Activated naive CD4-positive, alpha-beta T cell treated with anti-CD3 and anti-CD28 coated beads, Interleukin-2, amount 50 U/mL, for 24 hours (primary cell): ENCODE data around the gene SERPINA6.

Source experiments
- H3K27ac Mint-ChIP-seq: one replicate; pipeline ENCODE4 v1.8.0; 2021; ENCODE audit warnings: mild to moderate bottlenecking, mixed read lengths
- H3K27me3 Mint-ChIP-seq: one replicate; pipeline ENCODE4 v1.8.0; 2021; ENCODE audit warnings: mixed read lengths
- H3K36me3 Mint-ChIP-seq: one replicate; pipeline ENCODE4 v1.8.0; 2021; ENCODE audit warnings: mixed read lengths
- H3K4me1 Mint-ChIP-seq: one replicate; pipeline ENCODE4 v1.8.0; 2021; ENCODE audit warnings: mixed read lengths
- H3K4me3 Mint-ChIP-seq: one replicate; pipeline ENCODE4 v1.8.0; 2021; ENCODE audit warnings: mild to moderate bottlenecking, mixed read lengths
- H3K9me3 Mint-ChIP-seq: one replicate; pipeline ENCODE4 v1.8.0; 2021; ENCODE audit warnings: mixed read lengths

SERPINA6 gene

DNA sequence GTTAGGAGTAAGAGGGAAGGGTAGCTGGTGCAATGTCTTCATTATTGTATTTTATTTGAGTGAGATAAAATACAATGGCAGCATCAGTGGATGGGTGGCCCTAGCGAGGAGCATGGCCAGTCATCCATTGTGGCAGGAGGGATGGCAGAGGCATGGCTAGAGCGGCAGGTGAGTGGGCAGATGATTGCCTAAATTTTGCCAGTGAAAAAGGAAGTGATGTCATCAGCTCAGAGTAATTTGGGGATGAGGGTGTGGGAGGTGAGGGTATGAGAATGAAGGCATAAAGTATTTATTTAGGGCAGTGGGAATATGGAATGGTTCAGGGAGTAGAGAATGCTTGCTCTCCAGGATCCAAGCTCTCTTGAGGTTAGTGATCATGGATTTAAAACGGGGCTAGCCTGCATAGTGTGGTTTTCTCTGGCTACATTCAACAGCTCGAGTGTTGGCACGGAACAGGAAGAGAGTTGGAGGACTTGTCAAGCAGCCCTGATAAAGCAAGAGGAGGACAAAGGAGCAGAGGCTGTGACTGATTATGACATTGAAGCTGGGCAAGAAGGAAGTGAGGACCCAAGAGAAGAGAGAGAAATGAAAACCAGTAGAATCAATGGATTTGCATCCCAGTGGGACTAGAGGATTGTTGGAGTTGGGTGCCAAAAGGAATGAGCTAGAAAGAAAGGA is 18.7 kb upstream of the SERPINA6 start:
- Mint-ChIP-seq H3K27ac (no peak overlapping the region), H3K36me3 (no peaks in the 10 kb centered on the region)

DNA sequence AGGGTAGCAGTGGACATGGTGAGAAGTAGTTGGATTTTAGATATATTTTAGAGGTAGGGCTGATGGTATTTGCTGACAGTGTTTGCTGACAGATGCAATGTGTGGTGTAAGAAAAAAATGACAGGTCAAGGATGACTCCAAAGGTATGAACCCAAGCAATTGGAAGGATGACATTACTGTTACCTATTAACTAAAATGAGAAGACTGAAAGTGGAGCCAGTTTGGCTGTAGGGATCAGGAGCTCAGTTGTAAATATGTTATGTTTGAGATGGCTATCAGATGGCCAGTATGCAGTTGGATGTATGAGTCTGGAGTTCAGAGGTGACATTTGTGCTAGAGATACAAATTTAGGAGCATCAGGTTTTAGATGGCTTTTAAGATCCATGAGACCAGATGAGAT is 17.4 kb upstream of the SERPINA6 start:
- H3K9me3 Mint-ChIP-seq: no peaks in the 10 kb centered on the region
- no peaks in the 10 kb centered on the region for H3K36me3 Mint-ChIP-seq
- H3K27ac Mint-ChIP-seq: no peak overlapping the region
- no peak overlapping the region for H3K4me3 Mint-ChIP-seq
- peaks cover 17% of the 10 kb centered on the region for H3K27me3 Mint-ChIP-seq
- no peaks in the 10 kb centered on the region for H3K4me1 Mint-ChIP-seq

More for the DNA sequence above, 18.7 kb upstream of the SERPINA6 start:
- H3K9me3 Mint-ChIP-seq: no peaks in the 10 kb centered on the region
- H3K4me1 Mint-ChIP-seq: no peaks in the 10 kb centered on the region
- peaks cover 17% of the 10 kb centered on the region for H3K27me3 Mint-ChIP-seq
- H3K4me3 Mint-ChIP-seq: no peak overlapping the region

DNA sequence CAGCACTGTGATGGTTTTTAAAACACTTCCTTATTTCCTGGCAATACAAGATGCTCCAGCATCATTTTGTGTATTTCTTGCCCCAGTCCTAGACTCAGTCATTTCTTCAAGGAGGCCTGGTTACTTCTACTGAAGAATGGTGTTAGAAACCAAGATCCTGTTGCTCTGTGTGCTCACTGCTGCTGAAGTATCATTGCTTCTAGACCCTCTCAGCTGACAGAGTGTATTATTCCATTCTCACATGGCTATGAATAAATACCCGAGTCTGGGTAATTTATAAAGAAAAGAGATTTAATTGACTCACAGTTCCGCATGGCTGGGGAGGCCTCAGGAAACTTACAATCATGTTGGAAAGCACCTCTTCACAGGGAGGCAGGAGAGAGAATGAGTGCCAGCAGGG is 14.9 kb upstream of the SERPINA6 start:
- H3K4me3 Mint-ChIP-seq: no peak overlapping the region
- H3K27ac Mint-ChIP-seq: no peak overlapping the region

DNA sequence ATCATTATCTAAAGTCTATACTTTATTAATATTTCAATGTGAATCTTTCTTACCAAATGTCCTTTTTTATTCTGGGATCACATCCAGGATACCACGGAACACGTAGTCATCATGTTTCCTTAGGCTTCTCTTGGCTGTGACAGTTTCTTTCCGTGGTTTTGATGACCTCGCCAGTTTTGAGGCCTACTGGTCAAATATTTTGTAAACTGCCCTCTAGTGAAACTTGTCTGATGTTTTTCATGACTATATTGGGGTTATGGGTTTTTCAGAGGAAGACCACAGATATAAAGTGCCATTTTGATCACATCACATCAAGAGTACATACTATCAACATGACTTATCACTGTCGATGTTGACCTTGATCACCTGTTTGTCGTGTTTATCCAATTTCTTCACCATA is 14.1 kb upstream of the SERPINA6 start:
- Mint-ChIP-seq H3K4me3 (no peak overlapping the region), H3K27ac (no peak overlapping the region), H3K36me3 (no peaks in the 10 kb centered on the region), H3K4me1 (no peaks in the 10 kb centered on the region), H3K27me3 (peaks cover 24% of the 10 kb centered on the region), H3K9me3 (no peaks in the 10 kb centered on the region)

More for the DNA sequence above, 14.9 kb upstream of the SERPINA6 start:
- H3K36me3 Mint-ChIP-seq: no peaks in the 10 kb centered on the region
- peaks cover 25% of the 10 kb centered on the region for H3K27me3 Mint-ChIP-seq
- no peaks in the 10 kb centered on the region for H3K4me1 Mint-ChIP-seq
- no peaks in the 10 kb centered on the region for H3K9me3 Mint-ChIP-seq

DNA sequence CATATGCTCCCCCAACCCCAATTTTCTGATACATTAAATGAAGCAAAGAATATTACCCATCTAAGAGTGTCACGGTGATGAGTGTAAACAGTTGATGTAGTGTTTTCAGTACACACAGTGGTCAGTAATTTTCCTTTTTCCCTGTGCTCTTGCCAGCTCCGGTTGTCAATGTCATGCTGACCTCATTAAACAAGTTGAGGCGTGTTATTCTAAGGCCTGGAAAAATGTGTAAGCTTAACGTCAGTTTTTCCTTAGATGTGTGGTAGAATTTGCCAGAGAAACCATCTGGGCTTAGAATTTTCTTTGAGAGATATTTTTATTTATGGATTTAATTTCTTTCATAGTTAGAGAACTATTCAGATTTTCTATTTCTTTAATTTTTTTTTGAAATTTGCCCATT is 11.7 kb upstream of the SERPINA6 start:
- Mint-ChIP-seq H3K27ac (no peak overlapping the region), H3K9me3 (no peaks in the 10 kb centered on the region), H3K36me3 (no peaks in the 10 kb centered on the region), H3K4me1 (no peaks in the 10 kb centered on the region), H3K4me3 (no peak overlapping the region), H3K27me3 (peaks cover 12% of the 10 kb centered on the region)

DNA sequence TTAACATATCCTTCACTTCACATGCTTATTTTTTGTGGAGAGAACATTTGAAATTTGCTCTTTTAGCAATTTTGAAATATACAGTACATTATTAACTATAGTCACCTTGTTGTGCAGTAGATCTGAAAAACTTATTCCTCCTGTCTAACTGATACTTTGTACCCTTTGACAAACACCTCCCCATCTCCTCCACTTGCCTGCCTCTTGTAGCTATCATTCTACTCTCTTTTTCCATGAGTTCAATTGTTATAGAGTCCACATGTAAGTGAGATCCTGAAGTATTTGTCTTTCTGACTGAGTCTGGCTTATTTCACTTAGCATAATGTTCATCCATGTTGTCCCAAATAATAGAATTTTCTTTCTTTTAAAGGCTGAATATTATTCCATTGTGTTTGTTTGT is 9.5 kb upstream of the SERPINA6 start:
- Mint-ChIP-seq H3K4me1 (no peaks in the 10 kb centered on the region), H3K27me3 (peaks cover 12% of the 10 kb centered on the region), H3K27ac (no peak overlapping the region), H3K9me3 (peaks cover 9% of the 10 kb centered on the region), H3K4me3 (no peak overlapping the region), H3K36me3 (no peaks in the 10 kb centered on the region)

DNA sequence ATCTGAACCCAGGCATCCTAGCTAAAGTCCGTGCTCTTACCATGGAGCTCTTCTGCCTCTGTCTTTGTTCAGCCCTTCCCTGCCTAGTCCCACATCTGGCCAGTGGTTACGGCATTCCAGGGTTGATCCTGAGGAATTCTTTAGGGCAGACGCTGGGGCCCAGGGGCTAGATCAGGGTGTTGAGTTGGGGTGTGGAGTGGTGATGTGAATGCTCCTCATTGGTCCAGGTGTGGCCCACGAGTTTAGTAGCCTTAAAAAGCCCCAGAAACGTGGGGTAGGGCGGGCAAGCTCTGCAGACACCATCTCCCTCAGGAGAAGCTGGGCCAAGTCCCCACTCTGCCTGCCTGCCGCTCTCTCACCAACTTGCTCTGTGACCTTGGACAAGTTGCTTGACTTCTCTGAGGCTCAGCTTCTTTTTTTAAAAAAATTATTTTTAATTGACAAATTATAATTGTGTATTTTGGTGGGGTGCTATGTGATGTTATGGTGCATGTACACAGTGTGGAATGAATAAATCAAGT is 9.0 kb upstream of the SERPINA6 start:
- H3K4me1 Mint-ChIP-seq: no peaks in the 10 kb centered on the region
- peaks cover 9% of the 10 kb centered on the region for H3K9me3 Mint-ChIP-seq
- no peaks in the 10 kb centered on the region for H3K36me3 Mint-ChIP-seq
- H3K27me3 Mint-ChIP-seq: peaks cover 10% of the 10 kb centered on the region
- H3K27ac Mint-ChIP-seq: no peak overlapping the region
- H3K4me3 Mint-ChIP-seq: no peak overlapping the region

DNA sequence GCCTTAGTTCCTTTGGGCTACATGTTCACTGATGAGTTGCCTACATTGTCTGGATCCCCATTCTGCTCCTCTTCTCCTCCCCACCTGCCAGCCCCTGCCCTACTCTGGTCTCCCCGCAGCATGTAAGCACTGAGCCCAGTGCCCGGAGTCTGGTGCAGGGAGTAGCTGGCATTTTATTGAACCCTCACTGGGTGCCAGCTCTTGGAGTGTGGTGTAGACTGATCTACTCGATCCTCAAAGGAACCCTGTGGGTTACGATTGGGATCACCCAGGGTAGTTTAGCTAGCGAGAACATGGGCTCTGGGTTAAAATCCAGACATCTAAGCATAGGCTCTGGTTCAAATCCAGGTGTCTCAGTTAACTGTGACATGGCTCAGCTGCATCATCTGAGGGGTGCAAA is 8.3 kb upstream of the SERPINA6 start:
- no peak overlapping the region for H3K27ac Mint-ChIP-seq
- peaks cover 10% of the 10 kb centered on the region for H3K27me3 Mint-ChIP-seq

DNA sequence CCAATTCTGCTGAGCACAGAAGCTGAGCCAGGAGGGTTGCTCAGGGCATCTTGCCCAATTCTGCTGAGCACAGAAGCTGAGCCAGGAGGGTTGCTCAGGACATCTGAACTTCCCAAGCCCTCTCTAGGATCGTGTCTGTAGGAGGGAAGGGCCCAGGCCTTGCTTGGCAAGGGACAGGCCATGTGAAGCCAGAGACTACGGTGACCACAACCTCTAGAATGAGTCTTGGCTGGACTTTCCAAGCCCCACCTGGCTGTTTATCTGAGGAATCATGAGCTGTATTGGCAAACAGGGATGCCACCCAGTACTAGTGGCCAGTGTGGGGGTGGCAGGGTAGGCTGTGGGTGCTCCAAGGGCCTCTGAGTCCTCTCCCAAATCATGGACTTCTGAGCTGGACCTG is 7.7 kb upstream of the SERPINA6 start:
- H3K9me3 Mint-ChIP-seq: peaks cover 9% of the 10 kb centered on the region
- no peak overlapping the region for H3K27ac Mint-ChIP-seq
- no peak overlapping the region for H3K4me3 Mint-ChIP-seq
- H3K36me3 Mint-ChIP-seq: no peaks in the 10 kb centered on the region
- H3K4me1 Mint-ChIP-seq: no peaks in the 10 kb centered on the region
- peaks cover 11% of the 10 kb centered on the region for H3K27me3 Mint-ChIP-seq

More for the DNA sequence above, 8.3 kb upstream of the SERPINA6 start:
- no peaks in the 10 kb centered on the region for H3K4me1 Mint-ChIP-seq
- H3K9me3 Mint-ChIP-seq: peaks cover 9% of the 10 kb centered on the region
- H3K36me3 Mint-ChIP-seq: no peaks in the 10 kb centered on the region
- no peak overlapping the region for H3K4me3 Mint-ChIP-seq

DNA sequence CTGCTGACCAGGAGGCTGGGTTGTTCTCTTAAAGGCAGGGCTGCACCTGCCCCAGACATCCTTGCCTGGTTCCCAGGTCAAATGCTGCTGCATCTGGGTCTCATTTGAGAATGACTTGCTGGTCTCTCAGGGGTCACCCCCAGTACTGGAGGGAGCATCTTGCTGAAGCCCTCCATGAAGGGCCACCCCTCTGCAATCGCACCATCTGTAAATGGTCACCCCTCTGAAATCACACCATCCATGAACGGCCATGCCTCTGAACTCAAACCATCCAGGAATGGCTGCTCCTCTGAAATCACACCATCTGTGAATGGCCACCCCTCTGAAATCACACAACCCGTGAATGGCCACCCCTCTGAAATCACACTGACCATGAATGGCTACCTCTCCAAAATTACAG is 7.3 kb upstream of the SERPINA6 start:
- peaks cover 11% of the 10 kb centered on the region for H3K27me3 Mint-ChIP-seq
- no peaks in the 10 kb centered on the region for H3K36me3 Mint-ChIP-seq
- no peaks in the 10 kb centered on the region for H3K4me1 Mint-ChIP-seq
- peaks cover 9% of the 10 kb centered on the region for H3K9me3 Mint-ChIP-seq
- no peak overlapping the region for H3K27ac Mint-ChIP-seq
- H3K4me3 Mint-ChIP-seq: no peak overlapping the region

DNA sequence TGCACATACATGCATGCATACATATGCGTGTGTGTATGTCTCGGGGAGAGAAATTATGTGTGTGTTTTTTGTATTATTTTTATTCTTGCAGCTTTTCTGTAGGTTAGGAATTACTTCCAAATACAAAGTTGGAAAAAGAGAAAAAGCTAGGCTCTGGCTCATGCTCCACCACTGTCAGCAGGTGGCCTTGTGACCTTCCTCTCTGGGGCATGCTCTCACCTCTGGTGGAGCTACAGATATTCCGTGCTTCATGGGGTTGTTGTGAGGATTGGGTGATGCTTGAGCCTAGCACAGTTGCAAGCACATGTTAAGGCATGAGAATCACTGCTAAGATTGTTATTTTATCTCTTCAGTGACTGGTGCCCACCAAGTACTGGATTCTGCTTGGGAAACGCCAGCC is 6.7 kb upstream of the SERPINA6 start:
- peaks cover 9% of the 10 kb centered on the region for H3K9me3 Mint-ChIP-seq
- peaks cover 9% of the 10 kb centered on the region for H3K27me3 Mint-ChIP-seq
- no peaks in the 10 kb centered on the region for H3K4me1 Mint-ChIP-seq
- H3K27ac Mint-ChIP-seq: no peak overlapping the region
- H3K36me3 Mint-ChIP-seq: no peaks in the 10 kb centered on the region
- H3K4me3 Mint-ChIP-seq: no peak overlapping the region

DNA sequence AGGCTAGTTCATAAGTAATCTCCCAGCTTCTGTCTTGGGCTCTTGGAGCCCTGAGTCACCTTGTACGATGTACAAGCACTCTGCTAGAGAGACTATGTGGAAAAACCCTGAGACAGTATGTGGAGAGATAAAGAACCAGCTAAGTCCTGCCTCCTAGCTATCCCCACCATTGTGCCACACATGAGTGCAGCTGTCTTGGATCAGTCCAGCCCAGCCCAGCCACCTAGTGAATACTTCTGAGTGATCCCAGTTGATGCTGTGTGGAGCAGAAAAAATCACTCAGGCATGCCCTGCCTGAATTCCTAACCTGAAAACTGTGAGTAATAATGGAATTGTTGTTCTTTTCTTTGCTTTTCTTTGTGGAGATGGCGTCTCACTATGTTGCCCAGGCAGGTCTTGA is 5.1 kb upstream of the SERPINA6 start:
- Mint-ChIP-seq H3K4me3 (no peak overlapping the region), H3K27ac (no peak overlapping the region), H3K9me3 (peaks cover 9% of the 10 kb centered on the region), H3K27me3 (peaks cover 2% of the 10 kb centered on the region), H3K4me1 (no peaks in the 10 kb centered on the region), H3K36me3 (no peaks in the 10 kb centered on the region)

DNA sequence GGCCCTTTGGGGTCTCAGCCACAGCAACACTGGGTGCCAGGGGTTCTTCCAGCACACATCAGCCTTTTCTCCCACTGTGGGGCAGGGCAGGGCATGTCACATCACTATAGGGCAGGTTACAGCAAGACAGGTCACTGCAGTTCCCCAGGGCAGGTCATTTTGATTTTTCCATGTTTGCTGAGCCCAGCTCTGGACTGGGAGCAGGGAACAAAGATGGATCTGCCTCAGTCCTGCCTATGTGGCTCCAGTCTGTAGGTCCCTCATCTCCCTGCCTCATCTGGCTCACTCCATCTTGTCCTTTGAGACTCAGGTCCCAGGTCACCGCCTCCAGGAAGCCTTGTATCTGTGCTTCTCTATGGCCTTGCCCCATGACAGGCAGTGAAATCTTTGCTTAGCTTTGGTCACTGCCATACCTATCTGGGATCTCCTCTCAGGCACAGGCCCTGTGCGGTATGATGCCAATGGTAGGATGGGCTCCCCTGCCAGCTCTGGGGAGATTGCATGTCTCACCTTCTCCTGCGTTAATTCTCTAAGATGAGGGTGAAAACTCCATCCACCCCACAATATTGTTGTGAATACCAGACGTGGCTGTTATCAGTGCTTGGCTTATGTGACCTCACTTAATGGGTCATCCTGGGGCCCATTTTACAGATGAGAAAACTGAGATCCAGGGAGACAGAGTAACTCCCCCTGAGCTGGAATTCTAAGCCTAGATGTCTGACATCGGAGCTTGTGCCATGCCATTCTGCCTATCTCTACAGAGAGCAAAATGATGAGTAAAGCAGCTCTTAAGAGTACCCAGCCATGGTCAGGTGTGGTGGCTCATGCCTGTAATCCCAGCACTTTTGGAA is 1.5 kb downstream of the SERPINA6 start:
- Mint-ChIP-seq H3K27ac (no peak overlapping the region), H3K36me3 (no peaks in the 10 kb centered on the region), H3K27me3 (peaks cover 4% of the 10 kb centered on the region)

DNA sequence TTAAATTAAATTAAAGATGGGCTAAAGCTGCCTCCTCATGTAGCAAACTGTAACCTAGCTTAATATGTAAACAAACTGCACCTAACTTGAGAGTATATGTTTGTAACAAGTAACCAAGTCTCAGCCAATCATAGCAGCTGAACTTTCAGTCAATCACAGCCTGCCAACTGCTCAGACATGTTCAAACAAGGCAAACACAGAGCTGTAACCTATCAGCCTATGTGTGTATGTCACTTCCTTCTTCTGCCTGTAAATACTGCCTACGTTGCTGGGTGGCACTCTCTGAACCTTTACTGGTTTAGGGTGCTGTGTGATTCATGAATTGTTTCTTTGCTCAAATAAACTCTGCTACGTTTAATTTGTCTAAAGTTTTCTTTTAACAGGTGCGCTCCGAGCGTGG is 2.9 kb downstream of the SERPINA6 start:
- no peaks in the 10 kb centered on the region for H3K4me1 Mint-ChIP-seq
- no peaks in the 10 kb centered on the region for H3K9me3 Mint-ChIP-seq
- H3K4me3 Mint-ChIP-seq: no peak overlapping the region
- H3K36me3 Mint-ChIP-seq: no peaks in the 10 kb centered on the region
- H3K27ac Mint-ChIP-seq: no peak overlapping the region
- H3K27me3 Mint-ChIP-seq: peaks cover 4% of the 10 kb centered on the region

More for the DNA sequence above, 1.5 kb downstream of the SERPINA6 start:
- H3K9me3 Mint-ChIP-seq: no peaks in the 10 kb centered on the region
- H3K4me3 Mint-ChIP-seq: no peak overlapping the region
- H3K4me1 Mint-ChIP-seq: no peaks in the 10 kb centered on the region

DNA sequence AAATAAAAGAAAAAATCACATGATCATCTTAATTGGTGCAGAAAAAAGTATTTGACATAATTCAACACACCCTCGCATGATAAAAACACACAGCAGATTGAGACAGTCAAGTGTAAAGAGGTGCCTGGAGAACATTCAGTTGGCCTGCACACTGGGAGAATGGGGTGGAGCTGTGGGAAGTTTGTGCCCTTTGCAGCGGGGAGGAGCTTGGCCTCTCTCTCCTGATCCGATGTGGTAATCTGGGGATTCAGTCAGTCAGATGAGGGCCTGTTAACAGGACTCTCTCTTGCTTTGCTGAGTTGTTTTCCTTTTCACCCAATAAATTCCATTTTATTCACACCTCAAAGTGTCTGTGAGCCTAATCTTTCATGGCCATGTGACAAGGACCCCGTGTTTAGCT is 5.9 kb downstream of the SERPINA6 start:
- Mint-ChIP-seq H3K9me3 (no peaks in the 10 kb centered on the region), H3K4me3 (no peak overlapping the region), H3K4me1 (no peaks in the 10 kb centered on the region), H3K27me3 (peaks cover 4% of the 10 kb centered on the region), H3K36me3 (no peaks in the 10 kb centered on the region), H3K27ac (no peak overlapping the region)

DNA sequence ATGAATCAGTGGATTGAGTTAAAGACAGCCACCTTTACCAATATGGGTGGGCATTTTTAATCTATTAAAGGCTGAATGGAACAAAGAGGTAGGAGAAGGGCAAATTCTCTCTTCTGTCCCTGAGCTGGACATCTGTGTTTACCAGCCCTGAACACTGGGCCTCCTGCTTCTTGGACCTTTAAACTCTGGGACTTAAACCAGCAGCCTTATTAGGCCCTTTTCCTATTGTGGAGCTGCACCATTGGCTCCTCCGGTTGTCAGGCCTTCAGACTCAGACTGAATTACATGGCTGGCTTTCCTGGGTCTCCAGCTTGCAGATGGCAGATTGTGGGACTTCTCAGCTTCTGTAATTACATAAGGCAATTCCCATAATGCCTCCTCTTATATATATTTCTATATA is 6.4 kb downstream of the SERPINA6 start:
- H3K27ac Mint-ChIP-seq: no peak overlapping the region
- H3K4me1 Mint-ChIP-seq: no peaks in the 10 kb centered on the region
- no peaks in the 10 kb centered on the region for H3K36me3 Mint-ChIP-seq
- H3K4me3 Mint-ChIP-seq: no peak overlapping the region
- H3K27me3 Mint-ChIP-seq: peaks cover 3% of the 10 kb centered on the region
- H3K9me3 Mint-ChIP-seq: no peaks in the 10 kb centered on the region
